Left lung (tissue), 10 donors: ENCODE data around the gene ZNF785. TPM values are rescaled to one million over a fixed set of nuclear protein-coding genes. Genes with fewer than 3 reads are reported as not detected.
A peak's percentile ranks its signal among the peaks of the same experiment; 100 is the strongest.

Experiments
- ATAC-seq: fragments of 200-7000 bp; cut with Tn5 transposase; one replicate; pipeline ENCODE4 v1.9.1; 2020; ENCODE audit warnings: moderate library complexity
- DNase-seq, 4 donors: peaks; one replicate each; pipeline ENCODE4 v3.0.0-alpha.2; 2013 to 2020
- H3K27ac ChIP-seq, 2 donors: fragments of 200-600 bp; sonication (generic) in 1 of 2; one replicate each; pipeline versions ENCODE4 v1.5.0 to v1.8.0; 2020 to 2021
- H3K27me3 ChIP-seq, 2 donors: fragments of 200-600 bp; sonication (generic) in 1 of 2; one replicate each; pipeline versions ENCODE4 v1.5.0 to v1.8.0; 2020 to 2021
- H3K36me3 ChIP-seq, 2 donors: fragments of 200-600 bp; sonication (generic) in 1 of 2; one replicate each; pipeline versions ENCODE4 v1.5.0 to v1.8.0; 2020 to 2021
- H3K4me1 ChIP-seq, 2 donors: fragments of 200-600 bp; one replicate each; pipeline ENCODE4 v1.8.0; 2021
- H3K4me3 ChIP-seq, 2 donors: fragments of 200-600 bp; sonication (generic) in 1 of 2; one replicate each; pipeline versions ENCODE4 v1.5.0 to v1.8.0; 2020 to 2021; ENCODE audit warnings: mild to moderate bottlenecking in 1 of 2
- H3K9me3 ChIP-seq, 2 donors: fragments of 200-600 bp; sonication (generic) in 1 of 2; one replicate each; pipeline versions ENCODE4 v1.5.0 to v1.8.0; 2020 to 2021
- CTCF ChIP-seq, 2 donors: fragments of 200-600 bp; sonication (generic) in 1 of 2; IDR thresholded peaks; one replicate each; pipeline versions ENCODE4 v1.5.0 to v1.8.0; 2021; ENCODE audit warnings: antibody characterized with exemption in 2 of 2
- intact Hi-C, 2 donors: fragments of 100-400 bp; cut with DNase I; formaldehyde crosslinking; loops; one replicate each; pipeline versions ENCODE4 v1.11.2 to v1.14.2; 2022
- polyA plus RNA-seq, 6 donors: library from polyadenylated mRNA; unstranded; fragments of 120-200 nt; gene quantifications; one replicate each; pipeline ENCODE4 v1.2.1, GENCODE V29; 2013; ENCODE audit not compliant: insufficient read length in 6 of 6
- total RNA-seq, 2 donors: library from RNA; stranded (reverse); fragmentation: NEBNext Ultra II Directional; extraction: Animal tissue kit (Norgen Biotek cat#: 25700); gene quantifications; one replicate each; pipeline ENCODE4 v1.2.1, GENCODE V29; 2021
- donor health status: DM: no; HTN: yes; CAD: no.
- donor health status: DM: no; HTN: no; CAD: no.

ZNF785 gene
- total and polyA plus RNA-seq, 8 donors, result 12.9 to 33.0 (median 28.7) TPM

- Histone ChIP-seq H3K27me3 (no peaks in the 10 kb centered on the region), H3K4me3 (no peak overlapping the region), H3K4me1 (peaks cover 5 to 52% of the 10 kb centered on the region in 2 donors), H3K27ac (peak overlapping the region in 1 of 2 donors; percentile 39), H3K9me3 (no peaks in the 10 kb centered on the region), H3K36me3 (no peaks in the 10 kb centered on the region)
- no peak for TF ChIP-seq CTCF (IDR thresholded peaks at IDR 0.05)
- no peak for DNase-seq
- no peak for ATAC-seq
- intact Hi-C loops, result no loop called here
Measured at GRCh38 chr16:30569281-30569680, 16.2 kb downstream of the ZNF785 start.

GRCh38 chr16:30567991-30568638 is 17.4 kb downstream of the ZNF785 start:
- intact Hi-C loops, result no loop called here
- DNase-seq (peak in 1 of 4 donors; percentile 43), ATAC-seq (no peak)
- H3K27me3 ChIP-seq, result no peaks in the 10 kb centered on the region
- H3K9me3 ChIP-seq, result no peaks in the 10 kb centered on the region
- peaks cover 5 to 52% of the 10 kb centered on the region in 2 donors for H3K4me1 ChIP-seq
- no peaks in the 10 kb centered on the region for H3K36me3 ChIP-seq
- no peak for TF ChIP-seq CTCF (IDR thresholded peaks at IDR 0.05)
- no peak overlapping the region for H3K4me3 ChIP-seq
- peak overlapping the region in 1 of 2 donors; percentile 39 for H3K27ac ChIP-seq

GRCh38 chr16:30567160-30567990 is 18.1 kb downstream of the ZNF785 start:
- no peak overlapping the region for H3K4me3 ChIP-seq
- H3K27me3 ChIP-seq, result no peaks in the 10 kb centered on the region
- peak in 1 of 4 donors; percentile 23 for DNase-seq
- H3K27ac ChIP-seq, result peak overlapping the region in 1 of 2 donors; percentile 39
- H3K9me3 ChIP-seq, result no peaks in the 10 kb centered on the region
- ATAC-seq, result no peak
- intact Hi-C loops, result no loop called here
- TF ChIP-seq CTCF (IDR thresholded peaks at IDR 0.05), result no peak
- no peaks in the 10 kb centered on the region for H3K36me3 ChIP-seq
- peaks cover 1 to 46% of the 10 kb centered on the region in 2 donors for H3K4me1 ChIP-seq

- H3K27ac ChIP-seq, result no peak overlapping the region
- no peak for TF ChIP-seq CTCF (IDR thresholded peaks at IDR 0.05)
- ATAC-seq (no peak), DNase-seq (no peak)
- H3K4me1 ChIP-seq, result peaks cover 0 to 48% of the 10 kb centered on the region in 2 donors
- no peaks in the 10 kb centered on the region for H3K9me3 ChIP-seq
- H3K36me3 ChIP-seq, result no peaks in the 10 kb centered on the region
- H3K27me3 ChIP-seq, result no peaks in the 10 kb centered on the region
- intact Hi-C loops, result no loop called here
- no peak overlapping the region for H3K4me3 ChIP-seq
Measured at GRCh38 chr16:30566531-30566930, 19.0 kb downstream of the ZNF785 start.

- peaks cover 0 to 50% of the 10 kb centered on the region in 2 donors for H3K4me1 ChIP-seq
- intact Hi-C loops, result no loop called here
- no peak for ATAC-seq
Measured at GRCh38 chr16:30565984-30566383, 19.5 kb downstream of the ZNF785 start.

More at GRCh38 chr16:30565984-30566383, 19.5 kb downstream of the ZNF785 start:
- no peak for TF ChIP-seq CTCF (IDR thresholded peaks at IDR 0.05)
- H3K4me3 ChIP-seq, result no peak overlapping the region
- DNase-seq, result peak in 1 of 4 donors; percentile 18
- H3K36me3 ChIP-seq, result no peaks in the 10 kb centered on the region
- H3K9me3 ChIP-seq, result no peaks in the 10 kb centered on the region
- no peak overlapping the region for H3K27ac ChIP-seq
- H3K27me3 ChIP-seq, result no peaks in the 10 kb centered on the region
